IMR-90 (cell line): ENCODE results near the gene EID1. TPM values are rescaled to one million over a fixed set of nuclear protein-coding genes. Genes with fewer than 3 reads are reported as not detected.

Experiments
- ATAC-seq: fragments of 200-7000 bp; cut with Tn5 transposase; 2 replicates; pipeline ENCODE4 v1.9.1; 2020; ENCODE audit warnings: low read depth, mild to moderate bottlenecking, moderate library complexity
- BruUV-seq: library from RNA; stranded (reverse); fragments of 400-500 nt; replicated peaks from 2 replicates; lab custom pipeline; 2021; lab: Mats Ljungman, UMichigan
- CTCF ChIA-PET: fragments of 300-600 bp; formaldehyde crosslinking; extraction: SDS; loops from one replicate; lab custom pipeline; 2021; ENCODE audit warnings: antibody characterized with exemption; lab: Yijun Ruan, JAX
- POLR2A ChIA-PET: fragments of 300-600 bp; sonication (Branson Sonifier 250); formaldehyde crosslinking; loops from one replicate; lab custom pipeline; 2022; ENCODE audit warnings: antibody characterized with exemption; ENCODE audit not compliant: unreplicated experiment; lab: Charles Lee
- DNase-seq: peaks from one replicate; pipeline ENCODE4 v3.0.0; 2013
- H2AFZ ChIP-seq: replicated peaks from 2 replicates; pipeline ENCODE3; 2013; ENCODE audit warnings: low read length, mild to moderate bottlenecking; ENCODE audit not compliant: poor library complexity
- H2AK5ac ChIP-seq: 2 replicates; pipeline ENCODE4 v1.6.1; 2013; ENCODE audit warnings: low read depth, low read length, inconsistent platforms
- H2AK9ac ChIP-seq: replicated peaks from 2 replicates; pipeline ENCODE3; 2013; ENCODE audit warnings: mild to moderate bottlenecking, low read depth, low read length, moderate library complexity; ENCODE audit not compliant: poor library complexity
- H2BK120ac ChIP-seq: 2 replicates; pipeline ENCODE4 v1.6.1; 2013; ENCODE audit warnings: low read depth, low read length, inconsistent platforms
- H2BK15ac ChIP-seq: 3 replicates; pipeline ENCODE4 v1.6.1; 2013; ENCODE audit warnings: low read depth, low read length, inconsistent platforms
- H2BK20ac ChIP-seq: 2 replicates; pipeline ENCODE4 v1.6.1; 2013; ENCODE audit warnings: low read depth, mild to moderate bottlenecking, inconsistent platforms, low read length, moderate library complexity
- H2BK5ac ChIP-seq: 2 replicates; pipeline ENCODE4 v1.6.1; 2013; ENCODE audit warnings: mild to moderate bottlenecking, low read depth, low read length, inconsistent platforms; ENCODE audit not compliant: poor library complexity, severe bottlenecking
- H3K14ac ChIP-seq: replicated peaks from 2 replicates; pipeline ENCODE4 v1.6.1; 2013; ENCODE audit warnings: low read depth, low read length, inconsistent platforms
- H3K18ac ChIP-seq: 2 replicates; pipeline ENCODE4 v1.6.1; 2013; ENCODE audit warnings: low read depth, low read length, control low read depth
- H3K23ac ChIP-seq: 2 replicates; pipeline ENCODE4 v1.6.1; 2013; ENCODE audit warnings: low read depth, low read length, inconsistent platforms
- H3K27ac ChIP-seq: 2 replicates; pipeline ENCODE4 v1.5.1; 2013; ENCODE audit warnings: mild to moderate bottlenecking, control low read depth, low read length; ENCODE audit not compliant: insufficient read depth
- H3K27me3 ChIP-seq: 2 replicates; pipeline ENCODE4 v1.6.1; 2013; ENCODE audit warnings: low read length; ENCODE audit not compliant: control insufficient read depth, insufficient read depth
- H3K36me3 ChIP-seq: 2 replicates; pipeline ENCODE4 v1.6.1; 2013; ENCODE audit warnings: low read length, mixed read lengths; ENCODE audit not compliant: control insufficient read depth, insufficient read depth
- H3K4ac ChIP-seq: 2 replicates; pipeline ENCODE4 v1.6.1; 2013; ENCODE audit warnings: low read depth, low read length, inconsistent platforms
- H3K4me1 ChIP-seq: 2 replicates; pipeline ENCODE4 v1.6.1; 2013; ENCODE audit warnings: low read length, mixed read lengths; ENCODE audit not compliant: control insufficient read depth, insufficient read depth
- H3K4me2 ChIP-seq: 2 replicates; pipeline ENCODE4 v1.6.1; 2013; ENCODE audit warnings: low read depth, mild to moderate bottlenecking, control low read depth, low read length, moderate library complexity
- H3K4me3 ChIP-seq: 2 replicates; pipeline ENCODE4 v1.5.1; 2013; ENCODE audit warnings: low read depth, mild to moderate bottlenecking, control low read depth, low read length, moderate library complexity; ENCODE audit not compliant: insufficient read depth
- H3K56ac ChIP-seq: 2 replicates; pipeline ENCODE4 v1.6.1; 2013; ENCODE audit warnings: low read length, inconsistent platforms; ENCODE audit not compliant: insufficient read depth; ENCODE audit errors: extremely low read depth
- H3K79me1 ChIP-seq, 2 experiments: 2 replicates each; pipeline ENCODE4 v1.6.1; 2013; ENCODE audit warnings: low read length in 2 of 2, inconsistent platforms in 1 of 2, low read depth in 1 of 2
- H3K9ac ChIP-seq: 2 replicates; pipeline ENCODE4 v1.6.1; 2013; ENCODE audit warnings: low read depth, low read length, control low read depth
- H3K9me1 ChIP-seq: 2 replicates; pipeline ENCODE4 v1.6.1; 2013; ENCODE audit warnings: low read length, inconsistent platforms; ENCODE audit not compliant: insufficient read depth
- H3K9me3 ChIP-seq: 2 replicates; pipeline ENCODE4 v1.6.1; 2013; ENCODE audit warnings: low read length; ENCODE audit not compliant: control insufficient read depth, insufficient read depth
- H4K20me1 ChIP-seq: 2 replicates; pipeline ENCODE4 v1.6.1; 2013; ENCODE audit warnings: low read length, inconsistent platforms; ENCODE audit not compliant: insufficient read depth
- H4K5ac ChIP-seq: 2 replicates; pipeline ENCODE4 v1.6.1; 2013; ENCODE audit warnings: mild to moderate bottlenecking, low read depth, low read length, control low read depth
- H4K8ac ChIP-seq, 2 experiments: 2 replicates each; pipeline ENCODE4 v1.6.1; 2013; ENCODE audit warnings: low read depth in 2 of 2, low read length in 2 of 2, control low read depth in 1 of 2, inconsistent platforms in 1 of 2
- H4K91ac ChIP-seq: 2 replicates; pipeline ENCODE4 v1.6.1; 2013; ENCODE audit warnings: low read depth, low read length, inconsistent platforms; ENCODE audit not compliant: insufficient read depth
- BHLHE40 ChIP-seq: fragments of 150-350 bp; IDR thresholded peaks from 2 replicates; pipeline ENCODE4 v1.6.1; 2016; ENCODE audit warnings: mild to moderate bottlenecking, low read depth, low read length
- CHD1 ChIP-seq: IDR thresholded peaks from 2 replicates; pipeline ENCODE4 v1.6.1; 2012; ENCODE audit warnings: low read depth, low read length, improper control_type of control experiment
- MAZ ChIP-seq: IDR thresholded peaks from 2 replicates; pipeline ENCODE4 v1.6.1; 2012; ENCODE audit warnings: low read depth, mild to moderate bottlenecking, low read length, improper control_type of control experiment, moderate library complexity, borderline replicate concordance
- NFE2L2 ChIP-seq: fragments of 150-350 bp; IDR thresholded peaks from 2 replicates; pipeline ENCODE4 v1.6.1; 2016; ENCODE audit warnings: low read depth, mild to moderate bottlenecking, low read length
- WGBS, 2 experiments: methylation state at CpG; one replicate each; pipeline versions ENCODE4 v1.1.5 to v1.1.7; 2013; ENCODE audit warnings: missing lambda C conversion rate in 2 of 2; ENCODE audit not compliant: insufficient read length in 1 of 2; ENCODE audit errors: extremely low coverage in 2 of 2; 5-methylcytosine and 5-hydroxymethylcytosine counted together
- dilution Hi-C: fragments of 300-500 bp; cut with HindIII; formaldehyde crosslinking; loops from one replicate; pipeline ENCODE4 v1.14.3; 2018; ENCODE audit warnings: low sequenced_read_pairs; ENCODE audit not compliant: unreplicated experiment
- in situ Hi-C: fragments of 300-500 bp; cut with MboI; formaldehyde crosslinking; loops from 3 replicates; pipeline ENCODE4 v1.14.3; 2019; ENCODE audit warnings: low sequenced_read_pairs, inconsistent platforms, mixed read lengths
- intact Hi-C: fragments of 100-400 bp; cut with micrococcal nuclease; formaldehyde crosslinking; loops from 2 replicates; pipeline ENCODE4 v1.10.0; 2022
- polyA plus RNA-seq, 3 experiments: library from polyadenylated mRNA; depleted of rRNA; stranded (reverse); fragments of >200 nt; gene quantifications; 2 replicates each; pipeline ENCODE4 v1.2.3, GENCODE V29; 2012; ENCODE audit warnings: low replicate concordance in 1 of 3
- total RNA-seq: library from RNA; depleted of rRNA; stranded (reverse); fragments of >200 nt; gene quantifications from 2 replicates; pipeline ENCODE4 v1.2.3, GENCODE V29; 2012
- TF ChIP-seq, protein P1 (sequence below): fragments of 150-350 bp; IDR thresholded peaks from 2 replicates; pipeline ENCODE4 v1.6.1; 2017; ENCODE audit warnings: mild to moderate bottlenecking, antibody characterized with exemption, low read length, low read depth
- TF ChIP-seq, protein P2 (sequence below): fragments of 150-350 bp; IDR thresholded peaks from 2 replicates; pipeline ENCODE4 v1.6.1; 2016; ENCODE audit warnings: low read depth, mild to moderate bottlenecking, low read length, moderate library complexity, borderline replicate concordance

Gene EID1
- total and polyA plus RNA-seq, 2 of the 4 experiments (the other 2 are of a cell fraction): 147 to 162 TPM

DNA sequence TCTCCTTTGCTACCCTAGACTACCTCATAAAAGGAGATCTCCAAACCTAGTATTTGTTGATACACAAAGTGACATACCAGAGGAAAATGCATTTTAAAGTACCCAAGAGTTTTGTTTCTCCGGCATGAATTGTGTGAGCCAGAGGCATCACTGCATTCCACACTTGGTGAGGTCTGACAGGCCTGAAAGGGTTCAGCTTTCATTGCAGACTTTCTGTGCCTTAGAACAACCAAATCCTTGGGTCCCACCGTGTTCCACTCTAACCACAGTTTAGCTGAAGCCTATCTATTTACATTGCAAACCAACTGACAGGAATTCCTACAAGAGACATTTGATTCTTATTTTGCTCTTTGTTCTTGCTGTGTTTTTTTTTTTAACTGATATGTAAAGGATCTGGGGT is 21.0 kb upstream of the EID1 start:
- H3K56ac ChIP-seq: no peak overlapping the region
- CTCF ChIA-PET: interaction anchor here (0.7 to 0.8 kb wide), 2 partner anchors 10 to 119 kb away, joined by 3 to 4 read pairs; no protein-coding TSS in a partner anchor
- no peak overlapping the region; the same call in 1 of the 2 replicates for H3K23ac ChIP-seq
- no peaks in the 10 kb centered on the region for H3K36me3 ChIP-seq
- peaks cover 14% of the 10 kb centered on the region for H3K4me1 ChIP-seq
- H4K5ac ChIP-seq: no peak overlapping the region
- no peaks in the 10 kb centered on the region for H4K20me1 ChIP-seq
- BruUV-seq: no TSS peak
- peak overlapping the region; percentile 24; the same call in 1 of the 2 replicates for H3K4me2 ChIP-seq
- no peaks in the 10 kb centered on the region for H3K27me3 ChIP-seq
- no CpG with 5 or more reads among the region's 2 CpGs for WGBS, 2 experiments
- H2AK5ac ChIP-seq: no peak overlapping the region
- intact Hi-C loops (loop anchor here (1.0 to 2.0 kb wide), 3 partner anchors 140 to 499 kb away; partner anchors contain the start of gene FBN1), dilution Hi-C loops (no loop called here), in situ Hi-C loops (loop anchor here (25.0 kb wide), 1 partner anchor 555 kb away; the partner anchor contains the start of gene FGF7)
- no peak overlapping the region for H3K18ac ChIP-seq
- H2BK120ac ChIP-seq: peak overlapping the region; percentile 17; the same call in 1 of the 2 replicates
- H3K79me1 ChIP-seq: peaks cover 0 to 10% of the 10 kb centered on the region in 2 experiments; a peak in 2 of 4 replicates
- H2BK15ac ChIP-seq: no peak overlapping the region
- peak; percentile 69 for DNase-seq
- no peak for TF ChIP-seq CHD1
- TF ChIP-seq, protein P1, sequence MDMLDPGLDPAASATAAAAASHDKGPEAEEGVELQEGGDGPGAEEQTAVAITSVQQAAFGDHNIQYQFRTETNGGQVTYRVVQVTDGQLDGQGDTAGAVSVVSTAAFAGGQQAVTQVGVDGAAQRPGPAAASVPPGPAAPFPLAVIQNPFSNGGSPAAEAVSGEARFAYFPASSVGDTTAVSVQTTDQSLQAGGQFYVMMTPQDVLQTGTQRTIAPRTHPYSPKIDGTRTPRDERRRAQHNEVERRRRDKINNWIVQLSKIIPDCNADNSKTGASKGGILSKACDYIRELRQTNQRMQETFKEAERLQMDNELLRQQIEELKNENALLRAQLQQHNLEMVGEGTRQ: no peak
- no peak for TF ChIP-seq BHLHE40
- no peak for TF ChIP-seq NFE2L2
- TF ChIP-seq, protein P2, sequence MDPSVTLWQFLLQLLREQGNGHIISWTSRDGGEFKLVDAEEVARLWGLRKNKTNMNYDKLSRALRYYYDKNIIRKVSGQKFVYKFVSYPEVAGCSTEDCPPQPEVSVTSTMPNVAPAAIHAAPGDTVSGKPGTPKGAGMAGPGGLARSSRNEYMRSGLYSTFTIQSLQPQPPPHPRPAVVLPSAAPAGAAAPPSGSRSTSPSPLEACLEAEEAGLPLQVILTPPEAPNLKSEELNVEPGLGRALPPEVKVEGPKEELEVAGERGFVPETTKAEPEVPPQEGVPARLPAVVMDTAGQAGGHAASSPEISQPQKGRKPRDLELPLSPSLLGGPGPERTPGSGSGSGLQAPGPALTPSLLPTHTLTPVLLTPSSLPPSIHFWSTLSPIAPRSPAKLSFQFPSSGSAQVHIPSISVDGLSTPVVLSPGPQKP: no peak
- TF ChIP-seq MAZ: no peak
- H2BK20ac ChIP-seq: no peak overlapping the region
- H4K91ac ChIP-seq: no peak overlapping the region
- no peak overlapping the region for H3K9ac ChIP-seq
- no peaks in the 10 kb centered on the region for H3K9me3 ChIP-seq
- no peak overlapping the region for H2AK9ac ChIP-seq
- peak overlapping the region in 1 of 2 experiments; percentile 52; a peak in 1 of 4 replicates for H4K8ac ChIP-seq
- POLR2A ChIA-PET: interaction anchor here (0.5 kb wide), 1 partner anchor 1289 kb away, joined by 7 read pairs; no protein-coding TSS in a partner anchor
- no peak overlapping the region for H3K27ac ChIP-seq
- peak overlapping the region; percentile 38 for H2AFZ ChIP-seq
- H3K4ac ChIP-seq: peak overlapping the region; percentile 22; the same call in 1 of the 2 replicates
- H3K9me1 ChIP-seq: peaks cover 5% of the 10 kb centered on the region; the same call in 1 of the 2 replicates
- 0 out of 2 replicates have a peak overlapping the region, but pooled peaks have one; percentile 30 for H3K14ac ChIP-seq
- H2BK5ac ChIP-seq: peak overlapping the region; percentile 44
- peak; percentile 68 for ATAC-seq
- no peak overlapping the region for H3K4me3 ChIP-seq
